DOHH2 (cell line): ENCODE results near the gene SFRP5.

Experiments
- H3F3A ChIP-seq: fragments of 200-600 bp; sonication (generic), shearing (Covaris generic); 2 replicates; pipeline ENCODE4 v1.6.0; 2016; ENCODE audit warnings: antibody characterized with exemption, mild to moderate bottlenecking; ENCODE audit not compliant: control insufficient read depth, insufficient read depth
- H3K27ac ChIP-seq: fragments of 200-600 bp; sonication (generic); 2 replicates; pipeline ENCODE4 v1.5.1; 2014; ENCODE audit warnings: low read depth, mild to moderate bottlenecking, low read length, moderate library complexity
- H3K27me3 ChIP-seq: fragments of 200-600 bp; sonication (generic); 2 replicates; pipeline ENCODE4 v1.6.1; 2014; ENCODE audit warnings: mild to moderate bottlenecking, low read length, mixed read lengths; ENCODE audit not compliant: control insufficient read depth
- H3K36me3 ChIP-seq: fragments of 200-600 bp; sonication (generic); 2 replicates; pipeline ENCODE4 v1.6.1; 2014; ENCODE audit warnings: mild to moderate bottlenecking, low read length, moderate library complexity, mixed read lengths; ENCODE audit not compliant: control insufficient read depth
- H3K4me1 ChIP-seq: fragments of 200-600 bp; sonication (generic); 2 replicates; pipeline ENCODE4 v1.6.1; 2014; ENCODE audit warnings: mild to moderate bottlenecking, low read length, mixed read lengths; ENCODE audit not compliant: control insufficient read depth
- H3K4me2 ChIP-seq: fragments of 200-600 bp; sonication (generic); 2 replicates; pipeline ENCODE4 v1.6.0; 2014; ENCODE audit warnings: mild to moderate bottlenecking, low read length, moderate library complexity
- H3K4me3 ChIP-seq: fragments of 200-600 bp; sonication (generic); 2 replicates; pipeline ENCODE4 v1.5.1; 2014; ENCODE audit warnings: mild to moderate bottlenecking, low read length, mixed read lengths
- H3K79me2 ChIP-seq: fragments of 200-600 bp; sonication (generic); 2 replicates; pipeline ENCODE4 v1.6.1; 2014; ENCODE audit warnings: mild to moderate bottlenecking, low read length, mixed read lengths; ENCODE audit not compliant: control insufficient read depth
- H3K9me2 ChIP-seq: fragments of 200-600 bp; sonication (generic); replicated peaks from 2 replicates; pipeline ENCODE4 v1.6.1; 2014; ENCODE audit warnings: mild to moderate bottlenecking, low read length, mixed read lengths; ENCODE audit not compliant: control insufficient read depth
- H3K9me3 ChIP-seq: fragments of 200-600 bp; sonication (generic); 2 replicates; pipeline ENCODE4 v1.6.1; 2014; ENCODE audit warnings: antibody characterized with exemption, low read length, mixed read lengths; ENCODE audit not compliant: control insufficient read depth, insufficient read depth
- H4K20me1 ChIP-seq: fragments of 200-600 bp; sonication (generic); 2 replicates; pipeline ENCODE4 v1.6.0; 2014; ENCODE audit warnings: low read depth, mild to moderate bottlenecking, antibody characterized with exemption, low read length, moderate library complexity; ENCODE audit not compliant: control insufficient read depth, insufficient read depth
- CTCF ChIP-seq: fragments of 200-600 bp; sonication (generic); IDR thresholded peaks from one replicate; pipeline ENCODE4 v1.5.1; 2014; ENCODE audit warnings: antibody characterized with exemption, mild to moderate bottlenecking, low read depth, low read length; ENCODE audit not compliant: poor library complexity, severe bottlenecking
- EZH2phosphoT487 ChIP-seq: fragments of 200-600 bp; sonication (generic); IDR thresholded peaks from 2 replicates; pipeline ENCODE4 v1.6.1; 2017; ENCODE audit warnings: borderline replicate concordance, mild to moderate bottlenecking, antibody characterized with exemption, low read length, moderate library complexity, mixed read lengths

SFRP5 gene

DNA sequence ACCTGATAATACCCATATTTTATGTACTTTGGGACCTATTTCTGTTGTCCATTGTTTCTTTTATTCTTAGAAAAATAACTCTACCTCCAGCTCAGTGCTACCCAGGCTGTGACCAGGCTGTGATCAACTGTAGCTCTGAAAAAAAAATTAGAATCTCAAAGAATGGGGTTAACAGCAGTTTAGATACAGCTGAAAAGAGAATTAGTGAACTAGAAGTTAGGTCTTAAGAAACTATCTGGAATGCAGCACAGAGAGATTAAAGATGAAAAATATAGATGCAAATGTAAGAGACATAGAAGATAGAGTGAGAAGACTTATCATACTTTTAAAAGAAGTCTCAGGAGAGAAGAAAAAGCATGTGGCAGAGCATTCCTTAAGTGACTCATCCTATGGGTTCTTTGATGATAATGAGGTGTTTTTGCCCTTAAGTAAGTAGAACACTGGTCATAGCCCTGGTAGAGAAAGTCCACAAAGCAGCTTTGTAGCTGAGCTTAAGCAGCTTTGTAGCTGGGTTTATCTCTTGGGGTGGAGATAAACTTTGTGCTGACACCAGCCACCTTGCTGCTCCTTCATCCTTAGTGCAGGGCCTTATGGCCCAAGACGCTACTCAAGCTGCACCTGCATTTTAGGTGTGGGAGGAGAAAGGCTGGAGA lies 27.3 kb upstream of the SFRP5 start:
- no peaks in the 10 kb centered on the region for H3K36me3 ChIP-seq

GRCh38 chr10:97796651-97797050 lies 24.9 kb upstream of the SFRP5 start:
- Histone ChIP-seq H3K36me3 (no peaks in the 10 kb centered on the region), H3F3A (no peaks in the 10 kb centered on the region), H3K4me1 (no peaks in the 10 kb centered on the region), H3K27ac (no peak overlapping the region), H4K20me1 (no peaks in the 10 kb centered on the region), H3K27me3 (peaks cover 8% of the 10 kb centered on the region), H3K9me3 (peaks cover 3% of the 10 kb centered on the region; the same call in 1 of the 2 replicates), H3K79me2 (no peaks in the 10 kb centered on the region), H3K4me2 (no peak overlapping the region), H3K4me3 (no peak overlapping the region), H3K9me2 (no peaks in the 10 kb centered on the region)
- TF ChIP-seq EZH2phosphoT487 (no peak), CTCF (no peak)

More for the DNA sequence above, 27.3 kb upstream of the SFRP5 start:
- Histone ChIP-seq H3F3A (no peaks in the 10 kb centered on the region), H3K4me1 (no peaks in the 10 kb centered on the region), H3K27ac (no peak overlapping the region), H3K79me2 (no peaks in the 10 kb centered on the region), H3K4me2 (no peak overlapping the region), H3K9me3 (peaks cover 3% of the 10 kb centered on the region; the same call in 1 of the 2 replicates), H3K9me2 (no peaks in the 10 kb centered on the region), H3K4me3 (no peak overlapping the region), H4K20me1 (no peaks in the 10 kb centered on the region), H3K27me3 (peaks cover 9% of the 10 kb centered on the region)
- TF ChIP-seq CTCF (no peak), EZH2phosphoT487 (no peak)

- Histone ChIP-seq H3K27me3 (peaks cover 5% of the 10 kb centered on the region), H3K79me2 (no peaks in the 10 kb centered on the region), H3K27ac (no peak overlapping the region), H3K9me3 (peaks cover 3% of the 10 kb centered on the region; the same call in 1 of the 2 replicates), H4K20me1 (no peaks in the 10 kb centered on the region), H3K4me3 (no peak overlapping the region), H3K9me2 (no peaks in the 10 kb centered on the region), H3K4me1 (no peaks in the 10 kb centered on the region), H3K36me3 (no peaks in the 10 kb centered on the region), H3F3A (no peaks in the 10 kb centered on the region), H3K4me2 (no peak overlapping the region)
- TF ChIP-seq CTCF = no peak
- no peak for TF ChIP-seq EZH2phosphoT487
Measured at GRCh38 chr10:97795886-97796285, 24.1 kb upstream of the SFRP5 start.
